ENCODE data around the gene MSH5. TPM values are rescaled to one million over a fixed set of nuclear protein-coding genes. Genes with fewer than 3 reads are reported as not detected.

Gene MSH5
- total and polyA plus RNA-seq, 9 of the 15 experiments (the other 6 are each of a cell fraction or from before 2014, with no cell fraction given), result 12.5 to 104 (median 46.6) TPM

GRCh38 chr6:31795616-31796298, 56.0 kb downstream of the MSH5 start, which contains the start of gene VARS1 (continued):
- peak in 2 of 3 experiments; percentile 70 to 82 for TF ChIP-seq YY1 (IDR thresholded peaks at IDR 0.05; ENCODE audit: borderline replicate concordance in 1 of 3, control insufficient read depth in 1 of 3, extremely low read depth in 1 of 3, insufficient read depth in 3 of 3, insufficient read length in 1 of 3, insufficient replicate concordance in 2 of 3, low read depth in 1 of 3, low read length in 2 of 3)
- no peak for TF ChIP-seq CUX1 (CRISPR knock-in tag; IDR thresholded peaks at IDR 0.05)
- TF ChIP-seq VEZF1 (CRISPR knock-in tag; IDR thresholded peaks at IDR 0.05), result peak; percentile 94
- no peak for TF ChIP-seq BACH1 (tag; IDR thresholded peaks at IDR 0.05)
- peak; percentile 99 for TF ChIP-seq MYC (IDR thresholded peaks at IDR 0.05; ENCODE audit: low read depth, low read length)
- no peak for TF ChIP-seq MYC (CRISPR knock-in tag; IDR thresholded peaks at IDR 0.05; ENCODE audit: borderline replicate concordance, low read depth)
- TF ChIP-seq ZNF263 (CRISPR knock-in tag; IDR thresholded peaks at IDR 0.05; ENCODE audit: borderline replicate concordance), result peak; percentile 63; the same call in 1 of the 2 replicates
- TF ChIP-seq ARID2 (IDR thresholded peaks at IDR 0.05), result peak; percentile 55
- peak; percentile 85 for TF ChIP-seq ZNF175 (CRISPR knock-in tag; IDR thresholded peaks at IDR 0.05; ENCODE audit: low read depth)
- peak; percentile 78; the same call in 1 of the 2 replicates for TF ChIP-seq DMBX1 (CRISPR knock-in tag; IDR thresholded peaks at IDR 0.05; ENCODE audit: borderline replicate concordance)
- TF ChIP-seq ZNF133 (CRISPR knock-in tag; IDR thresholded peaks at IDR 0.05), result no peak
- peak; percentile 86 for TF ChIP-seq PRDM10 (IDR thresholded peaks at IDR 0.05; ENCODE audit: partially characterized antibody)
- TF ChIP-seq ELF1 (tag; IDR thresholded peaks at IDR 0.05), result peak; percentile 98
- peak; percentile 92 for TF ChIP-seq TFAP4 (CRISPR knock-in tag; IDR thresholded peaks at IDR 0.05; ENCODE audit: borderline replicate concordance)
